ENCODE measurements around the gene PIGX.

PIGX gene

DNA sequence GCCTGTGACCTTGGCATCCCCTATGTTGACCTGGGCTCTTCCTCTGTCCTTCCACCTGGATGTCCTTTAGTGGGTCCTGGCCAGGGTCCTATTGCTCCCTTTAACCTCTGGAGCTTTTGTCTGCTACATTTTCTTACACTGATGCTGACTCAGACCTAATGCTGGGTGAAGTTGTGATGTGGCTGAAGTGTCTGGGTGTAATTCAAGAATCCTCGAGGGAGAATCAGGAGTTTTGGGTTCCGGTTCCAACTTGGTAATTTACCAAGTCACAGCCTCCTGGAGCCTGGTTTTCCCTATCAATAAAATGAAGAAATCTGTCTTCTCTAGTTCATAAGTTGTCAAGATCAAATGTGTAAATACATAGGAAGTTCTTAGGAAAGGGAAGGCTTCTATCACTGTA is 25.7 kb upstream of the PIGX start:
- Histone ChIP-seq H3K36me3 (ENCODE audit: control insufficient read depth in 2 of 2, insufficient read depth in 2 of 2, low read length in 2 of 2) (no peaks in the 10 kb centered on the region), H3K27ac (ENCODE audit: low read length) (no peak overlapping the region), H3K9ac (ENCODE audit: low read length in 2 of 2) (no peak overlapping the region), H3K27me3 (ENCODE audit: control insufficient read depth in 1 of 2, insufficient read depth in 2 of 2, low read length in 2 of 2) (no peaks in the 10 kb centered on the region), H3K4me1 (ENCODE audit: control insufficient read depth, insufficient read depth, low read length) (peaks cover 5% of the 10 kb centered on the region), H3K9me3 (ENCODE audit: control insufficient read depth in 2 of 2, low read length in 2 of 2) (no peaks in the 10 kb centered on the region), H3K4me3 (ENCODE audit: low read length in 2 of 2) (no peak overlapping the region)

DNA sequence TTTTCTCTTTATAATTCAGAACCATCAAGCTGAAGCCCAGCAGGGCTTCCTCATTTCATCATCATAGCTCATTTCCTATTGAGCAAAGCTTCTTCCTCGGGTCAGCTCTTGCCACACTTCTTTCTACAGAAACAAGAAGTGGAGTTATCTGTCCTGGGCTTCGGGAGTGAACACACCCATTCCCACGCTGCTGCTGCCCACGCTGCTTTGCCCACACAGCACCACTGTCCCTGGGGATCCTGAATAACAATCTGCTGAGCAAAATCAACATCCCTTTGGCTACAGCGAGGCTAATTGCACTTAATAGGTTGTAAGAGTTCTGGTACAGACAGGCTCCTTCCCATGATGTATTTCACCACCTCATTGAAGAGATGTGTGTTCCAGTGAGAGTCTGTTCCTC is 23.8 kb upstream of the PIGX start:
- Histone ChIP-seq H3K27me3 (ENCODE audit: control insufficient read depth in 1 of 2, insufficient read depth in 2 of 2, low read length in 2 of 2) (no peaks in the 10 kb centered on the region), H3K27ac (ENCODE audit: low read length) (no peak overlapping the region), H3K9ac (ENCODE audit: low read length in 2 of 2) (no peak overlapping the region), H3K9me3 (ENCODE audit: control insufficient read depth in 2 of 2, low read length in 2 of 2) (no peaks in the 10 kb centered on the region), H3K4me1 (ENCODE audit: control insufficient read depth, insufficient read depth, low read length) (peaks cover 5% of the 10 kb centered on the region), H3K4me3 (ENCODE audit: low read length in 2 of 2) (no peak overlapping the region), H3K36me3 (ENCODE audit: control insufficient read depth in 2 of 2, insufficient read depth in 2 of 2, low read length in 2 of 2) (no peaks in the 10 kb centered on the region)

DNA sequence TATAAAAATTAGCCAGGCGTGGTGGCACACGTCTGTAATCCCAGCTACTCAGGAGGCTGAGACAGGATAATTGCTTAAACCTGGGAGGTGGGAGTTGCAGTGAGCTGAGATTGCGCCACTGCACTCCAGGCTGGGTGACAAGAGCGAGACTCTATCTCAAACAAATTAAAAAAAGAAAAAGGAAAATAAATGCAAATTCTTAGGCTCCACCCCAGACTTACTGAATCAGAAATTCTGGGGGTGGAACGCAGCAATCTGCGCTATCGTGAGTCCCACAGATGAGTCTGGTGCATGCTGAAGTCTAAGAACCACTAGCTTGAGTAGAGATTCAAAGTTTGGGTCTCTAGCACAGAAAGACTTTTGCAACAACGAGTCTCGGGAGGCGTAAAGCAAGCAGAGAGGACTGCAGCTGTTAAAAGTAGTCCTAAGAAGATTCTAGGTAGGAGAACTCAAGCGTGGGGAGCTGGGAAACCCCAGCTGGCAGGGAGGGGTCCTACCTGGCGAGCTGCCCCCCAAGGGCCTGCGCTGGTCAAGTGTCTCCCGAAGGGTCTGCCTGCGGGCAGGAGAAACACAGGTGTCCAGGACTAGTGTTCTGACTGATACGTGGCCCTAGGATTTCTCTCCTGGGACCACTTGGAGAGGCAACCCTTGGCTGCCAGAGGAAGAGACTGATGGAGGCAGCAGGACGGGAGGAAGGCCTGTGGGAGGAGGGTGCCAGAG is 22.1 kb upstream of the PIGX start:
- Histone ChIP-seq H3K4me3 (ENCODE audit: low read length in 2 of 2) (no peak overlapping the region), H3K27ac (ENCODE audit: low read length) (no peak overlapping the region), H3K27me3 (ENCODE audit: control insufficient read depth in 1 of 2, insufficient read depth in 2 of 2, low read length in 2 of 2) (no peaks in the 10 kb centered on the region), H3K9ac (ENCODE audit: low read length in 2 of 2) (no peak overlapping the region), H3K36me3 (ENCODE audit: control insufficient read depth in 2 of 2, insufficient read depth in 2 of 2, low read length in 2 of 2) (no peaks in the 10 kb centered on the region), H3K4me1 (ENCODE audit: control insufficient read depth, insufficient read depth, low read length) (peaks cover under 1% of the 10 kb centered on the region), H3K9me3 (ENCODE audit: control insufficient read depth in 2 of 2, low read length in 2 of 2) (no peaks in the 10 kb centered on the region)

DNA sequence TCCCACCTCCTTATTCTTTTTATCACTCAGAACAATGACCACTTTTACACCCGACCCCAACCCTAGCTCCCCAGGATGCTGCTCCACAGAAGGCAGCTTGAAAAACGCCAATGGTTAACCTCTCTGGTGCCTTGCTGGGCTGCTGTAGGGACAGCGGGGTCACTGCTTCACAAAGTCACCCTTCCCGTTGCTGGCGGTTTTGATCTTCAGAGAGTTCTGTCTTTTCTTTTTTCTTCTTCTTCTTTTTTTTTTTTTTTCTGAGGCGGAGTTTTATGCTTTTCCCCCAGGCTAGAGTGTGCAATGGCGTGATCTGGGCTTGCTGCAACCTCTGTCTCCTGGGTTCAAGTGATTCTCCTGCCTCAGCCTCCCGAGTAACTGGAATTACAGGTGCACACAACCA is 20.8 kb upstream of the PIGX start:
- Histone ChIP-seq H3K4me3 (ENCODE audit: low read length in 2 of 2) (no peak overlapping the region), H3K27me3 (ENCODE audit: control insufficient read depth in 1 of 2, insufficient read depth in 2 of 2, low read length in 2 of 2) (no peaks in the 10 kb centered on the region)

DNA sequence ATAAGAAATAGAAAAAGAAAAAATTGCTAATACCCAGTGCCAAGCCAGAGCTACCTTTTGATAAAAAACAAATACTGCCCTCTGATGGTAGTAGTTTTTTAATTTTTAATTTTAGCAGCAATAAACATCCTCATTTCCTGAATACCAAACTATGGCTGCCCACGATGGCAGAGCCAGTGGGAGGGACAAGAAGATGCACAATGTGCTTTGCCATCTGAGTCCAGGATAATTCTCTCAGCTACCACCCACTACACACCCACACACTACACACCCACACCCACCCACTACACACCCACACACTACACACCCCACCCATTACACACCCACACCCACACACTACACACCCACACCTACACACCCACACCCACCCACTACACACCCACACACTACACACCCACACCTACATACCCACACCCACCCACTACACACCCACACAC is 18.0 kb upstream of the PIGX start:
- no peaks in the 10 kb centered on the region for H3K36me3 ChIP-seq (ENCODE audit: control insufficient read depth in 2 of 2, insufficient read depth in 2 of 2, low read length in 2 of 2)
- H3K4me1 ChIP-seq (ENCODE audit: control insufficient read depth, insufficient read depth, low read length), result no peaks in the 10 kb centered on the region
- H3K27me3 ChIP-seq (ENCODE audit: control insufficient read depth in 1 of 2, insufficient read depth in 2 of 2, low read length in 2 of 2), result no peaks in the 10 kb centered on the region
- no peak overlapping the region for H3K9ac ChIP-seq (ENCODE audit: low read length in 2 of 2)
- no peak overlapping the region for H3K27ac ChIP-seq (ENCODE audit: low read length)
- H3K4me3 ChIP-seq (ENCODE audit: low read length in 2 of 2), result no peak overlapping the region
- no peaks in the 10 kb centered on the region for H3K9me3 ChIP-seq (ENCODE audit: control insufficient read depth in 2 of 2, low read length in 2 of 2)

More for the DNA sequence above, 20.8 kb upstream of the PIGX start:
- Histone ChIP-seq H3K27ac (ENCODE audit: low read length) (no peak overlapping the region), H3K9ac (ENCODE audit: low read length in 2 of 2) (no peak overlapping the region), H3K36me3 (ENCODE audit: control insufficient read depth in 2 of 2, insufficient read depth in 2 of 2, low read length in 2 of 2) (no peaks in the 10 kb centered on the region), H3K9me3 (ENCODE audit: control insufficient read depth in 2 of 2, low read length in 2 of 2) (no peaks in the 10 kb centered on the region), H3K4me1 (ENCODE audit: control insufficient read depth, insufficient read depth, low read length) (no peaks in the 10 kb centered on the region)

DNA sequence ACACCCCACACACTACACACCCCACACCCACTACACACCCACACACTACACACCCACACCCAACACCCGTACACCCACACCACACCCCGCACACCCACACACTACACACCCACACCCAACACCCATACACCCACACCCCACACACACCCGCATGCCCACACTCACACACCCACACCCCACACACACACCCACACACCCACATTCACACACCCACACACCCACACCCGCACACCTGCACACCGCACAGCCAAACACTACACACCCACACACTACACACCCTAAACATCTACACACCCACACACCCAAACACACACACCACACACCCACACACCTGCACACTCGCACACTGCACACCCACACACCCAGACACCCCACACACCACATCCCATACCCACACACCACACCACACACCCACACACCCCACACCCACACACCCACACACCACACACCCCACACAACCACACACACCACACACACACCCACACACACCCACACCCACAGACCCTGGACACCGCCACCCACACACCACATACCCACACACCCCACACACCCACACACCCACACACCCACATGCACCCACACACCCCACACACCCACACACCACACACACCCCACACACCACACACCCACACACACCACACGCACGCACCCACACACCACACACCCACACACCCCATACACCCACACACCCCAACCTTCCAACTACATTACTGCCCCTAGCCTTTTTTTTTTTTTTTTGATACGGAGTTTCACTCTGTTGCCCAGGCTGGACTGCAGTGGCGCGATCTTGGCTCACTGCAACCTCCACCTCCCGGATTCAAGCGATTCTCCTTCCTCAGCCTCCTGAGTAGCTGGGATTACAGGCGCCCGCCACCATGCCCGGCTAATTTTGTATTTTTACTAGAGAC is 17.0 kb upstream of the PIGX start:
- Histone ChIP-seq H3K9ac (ENCODE audit: low read length in 2 of 2) (no peak overlapping the region), H3K9me3 (ENCODE audit: control insufficient read depth in 2 of 2, low read length in 2 of 2) (no peaks in the 10 kb centered on the region), H3K4me3 (ENCODE audit: low read length in 2 of 2) (no peak overlapping the region), H3K36me3 (ENCODE audit: control insufficient read depth in 2 of 2, insufficient read depth in 2 of 2, low read length in 2 of 2) (no peaks in the 10 kb centered on the region), H3K27ac (ENCODE audit: low read length) (no peak overlapping the region), H3K27me3 (ENCODE audit: control insufficient read depth in 1 of 2, insufficient read depth in 2 of 2, low read length in 2 of 2) (no peaks in the 10 kb centered on the region), H3K4me1 (ENCODE audit: control insufficient read depth, insufficient read depth, low read length) (no peaks in the 10 kb centered on the region)

DNA sequence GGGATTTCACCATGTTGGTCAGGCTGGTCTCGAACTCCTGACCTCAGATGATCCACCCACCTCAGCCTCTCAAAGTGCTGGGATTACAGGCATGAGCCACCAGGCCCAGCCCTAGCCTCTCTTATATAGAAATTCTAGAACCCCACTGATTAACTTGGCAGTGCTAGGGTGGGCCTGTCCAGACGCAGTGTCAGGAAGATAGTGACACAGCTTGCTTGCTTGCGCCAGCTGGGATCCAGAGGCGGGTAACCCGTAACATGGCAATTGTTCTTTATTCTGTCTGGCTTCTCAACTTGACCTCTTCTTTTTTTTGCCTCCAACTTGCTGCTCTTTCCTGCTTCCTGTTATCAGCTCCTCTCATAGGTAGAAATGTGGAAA is 16.3 kb upstream of the PIGX start:
- Histone ChIP-seq H3K36me3 (ENCODE audit: control insufficient read depth in 2 of 2, insufficient read depth in 2 of 2, low read length in 2 of 2) (no peaks in the 10 kb centered on the region), H3K4me1 (ENCODE audit: control insufficient read depth, insufficient read depth, low read length) (no peaks in the 10 kb centered on the region)

DNA sequence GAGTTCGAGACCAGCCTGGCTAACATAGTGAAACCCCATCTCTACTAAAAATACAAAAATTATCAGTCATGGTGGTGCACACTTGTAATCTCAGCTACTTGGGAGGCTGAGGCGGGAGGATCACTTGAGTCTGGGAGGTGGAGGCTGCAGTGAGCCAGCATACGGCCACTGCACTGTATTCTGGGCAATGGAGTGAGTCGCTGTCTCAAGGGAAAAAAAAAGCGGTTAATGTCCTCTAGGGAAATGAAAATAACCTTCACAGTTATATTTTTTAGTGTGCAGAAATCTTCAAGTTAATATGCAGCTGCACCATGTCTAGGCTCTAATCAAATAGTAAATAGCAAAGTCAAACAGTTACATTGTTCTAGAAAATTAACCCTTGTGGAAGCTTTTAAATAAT is 14.9 kb upstream of the PIGX start:
- Histone ChIP-seq H3K36me3 (ENCODE audit: control insufficient read depth in 2 of 2, insufficient read depth in 2 of 2, low read length in 2 of 2) (no peaks in the 10 kb centered on the region), H3K9ac (ENCODE audit: low read length in 2 of 2) (no peak overlapping the region), H3K4me3 (ENCODE audit: low read length in 2 of 2) (no peak overlapping the region), H3K4me1 (ENCODE audit: control insufficient read depth, insufficient read depth, low read length) (no peaks in the 10 kb centered on the region), H3K9me3 (ENCODE audit: control insufficient read depth in 2 of 2, low read length in 2 of 2) (no peaks in the 10 kb centered on the region), H3K27ac (ENCODE audit: low read length) (no peak overlapping the region), H3K27me3 (ENCODE audit: control insufficient read depth in 1 of 2, insufficient read depth in 2 of 2, low read length in 2 of 2) (no peaks in the 10 kb centered on the region)

More for the DNA sequence above, 16.3 kb upstream of the PIGX start:
- no peaks in the 10 kb centered on the region for H3K27me3 ChIP-seq (ENCODE audit: control insufficient read depth in 1 of 2, insufficient read depth in 2 of 2, low read length in 2 of 2)
- no peak overlapping the region for H3K9ac ChIP-seq (ENCODE audit: low read length in 2 of 2)
- no peaks in the 10 kb centered on the region for H3K9me3 ChIP-seq (ENCODE audit: control insufficient read depth in 2 of 2, low read length in 2 of 2)
- H3K27ac ChIP-seq (ENCODE audit: low read length), result no peak overlapping the region
- H3K4me3 ChIP-seq (ENCODE audit: low read length in 2 of 2), result no peak overlapping the region

DNA sequence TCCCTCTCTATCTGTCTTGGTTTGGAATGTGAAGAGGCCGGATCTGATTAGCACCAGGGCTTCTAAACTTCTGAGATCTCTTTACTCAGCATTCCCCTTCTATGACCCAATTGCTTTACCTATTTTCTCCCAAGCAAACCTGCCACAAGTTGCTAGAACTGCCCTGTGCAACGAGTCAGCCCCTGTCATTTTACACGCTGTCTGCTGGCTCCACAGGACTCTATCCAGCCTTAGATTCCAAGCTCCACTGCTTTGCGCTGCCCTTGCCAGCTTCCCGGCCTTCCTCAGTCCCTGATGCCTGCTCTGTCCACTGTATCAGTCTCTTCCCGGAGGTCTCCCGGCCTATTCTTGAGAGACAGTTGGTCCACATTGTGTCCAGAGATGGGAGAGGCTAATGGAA is 12.4 kb upstream of the PIGX start:
- Histone ChIP-seq H3K27ac (ENCODE audit: low read length) (no peak overlapping the region), H3K27me3 (ENCODE audit: control insufficient read depth in 1 of 2, insufficient read depth in 2 of 2, low read length in 2 of 2) (no peaks in the 10 kb centered on the region), H3K4me3 (ENCODE audit: low read length in 2 of 2) (no peak overlapping the region), H3K9me3 (ENCODE audit: control insufficient read depth in 2 of 2, low read length in 2 of 2) (no peaks in the 10 kb centered on the region), H3K9ac (ENCODE audit: low read length in 2 of 2) (no peak overlapping the region), H3K4me1 (ENCODE audit: control insufficient read depth, insufficient read depth, low read length) (no peaks in the 10 kb centered on the region), H3K36me3 (ENCODE audit: control insufficient read depth in 2 of 2, insufficient read depth in 2 of 2, low read length in 2 of 2) (no peaks in the 10 kb centered on the region)

DNA sequence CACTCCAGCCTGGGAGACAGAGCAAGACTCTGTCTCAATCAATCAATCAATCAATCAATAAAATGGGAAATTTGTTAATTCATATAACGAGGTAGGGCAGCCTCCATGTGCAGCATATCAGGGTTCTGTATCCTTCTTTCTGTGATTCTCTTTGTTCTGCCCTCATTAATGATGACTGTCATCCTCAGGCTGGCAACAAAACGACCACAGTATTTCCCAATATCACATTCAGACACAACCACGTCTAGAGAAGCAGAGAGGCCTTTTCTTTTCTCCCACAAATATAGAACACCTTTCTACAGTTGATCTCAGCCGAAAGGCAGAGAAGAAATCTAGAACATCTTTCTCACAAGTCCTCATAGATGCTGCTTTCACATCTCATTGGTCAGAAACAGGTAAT is 11.4 kb upstream of the PIGX start:
- H3K9ac ChIP-seq (ENCODE audit: low read length in 2 of 2), result no peak overlapping the region
- no peaks in the 10 kb centered on the region for H3K36me3 ChIP-seq (ENCODE audit: control insufficient read depth in 2 of 2, insufficient read depth in 2 of 2, low read length in 2 of 2)
- no peak overlapping the region for H3K4me3 ChIP-seq (ENCODE audit: low read length in 2 of 2)
- no peaks in the 10 kb centered on the region for H3K4me1 ChIP-seq (ENCODE audit: control insufficient read depth, insufficient read depth, low read length)
- no peak overlapping the region for H3K27ac ChIP-seq (ENCODE audit: low read length)
- no peaks in the 10 kb centered on the region for H3K27me3 ChIP-seq (ENCODE audit: control insufficient read depth in 1 of 2, insufficient read depth in 2 of 2, low read length in 2 of 2)
- no peaks in the 10 kb centered on the region for H3K9me3 ChIP-seq (ENCODE audit: control insufficient read depth in 2 of 2, low read length in 2 of 2)

DNA sequence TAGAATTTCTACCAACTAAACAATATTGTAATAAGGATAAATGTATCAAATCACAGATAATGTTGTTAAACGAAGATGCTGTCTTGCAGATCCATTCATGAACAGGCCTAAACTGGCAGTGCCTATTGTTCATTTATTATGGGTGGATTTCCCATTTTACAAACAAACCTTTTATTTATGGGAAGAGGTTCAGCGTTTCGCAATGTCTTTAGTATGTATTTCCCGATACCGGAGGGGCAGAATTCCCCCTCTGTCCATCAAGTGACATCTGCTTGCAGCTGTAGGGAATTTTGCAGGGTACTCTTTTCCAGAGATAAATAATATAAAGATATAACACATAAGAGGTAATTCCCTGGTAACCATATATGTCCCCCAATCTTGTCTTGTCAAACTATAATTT is 5.8 kb upstream of the PIGX start:
- no peaks in the 10 kb centered on the region for H3K36me3 ChIP-seq (ENCODE audit: control insufficient read depth in 2 of 2, insufficient read depth in 2 of 2, low read length in 2 of 2)
- no peaks in the 10 kb centered on the region for H3K27me3 ChIP-seq (ENCODE audit: control insufficient read depth in 1 of 2, insufficient read depth in 2 of 2, low read length in 2 of 2)

More for the DNA sequence above, 5.8 kb upstream of the PIGX start:
- no peak overlapping the region for H3K27ac ChIP-seq (ENCODE audit: low read length)
- no peaks in the 10 kb centered on the region for H3K4me1 ChIP-seq (ENCODE audit: control insufficient read depth, insufficient read depth, low read length)
- no peaks in the 10 kb centered on the region for H3K9me3 ChIP-seq (ENCODE audit: control insufficient read depth in 2 of 2, low read length in 2 of 2)
- H3K9ac ChIP-seq (ENCODE audit: low read length in 2 of 2), result no peak overlapping the region
- no peak overlapping the region for H3K4me3 ChIP-seq (ENCODE audit: low read length in 2 of 2)
